HG03108 (cell line): ENCODE measurements around the gene NPBWR2.
"Not testable (repeated sequence)": the region's sequence is repeated elsewhere in the genome, so short reads cannot be mapped to it uniquely, and the experiment has no call there.

ENCODE experiments used
- ATAC-seq: cut with Tn5 transposase; IDR thresholded peaks from one replicate; pipeline ENCODE4 v1.9.1; 2021; ENCODE audit warnings: moderate library complexity; ENCODE audit not compliant: unreplicated experiment

Gene NPBWR2

DNA sequence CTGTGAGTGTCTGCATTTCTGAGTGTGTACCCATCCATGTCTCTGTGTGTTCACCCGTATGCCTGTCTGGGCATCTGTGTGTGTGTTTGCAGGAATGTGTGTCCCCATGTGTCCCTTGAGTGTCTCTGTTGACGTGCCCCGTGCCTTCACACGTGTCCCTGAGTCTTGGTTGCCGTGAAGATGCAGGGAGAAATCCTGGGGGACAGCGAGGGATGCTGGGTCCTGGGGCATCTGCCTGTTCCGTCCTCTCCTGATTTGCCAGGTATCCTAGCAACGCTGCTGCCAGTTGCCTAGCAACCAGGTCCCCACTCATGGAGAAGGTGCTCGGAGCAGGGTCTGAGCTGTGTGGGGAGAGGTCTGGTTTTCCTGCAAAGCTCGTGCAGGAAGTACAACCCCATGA, 17.2 kb downstream of the NPBWR2 start:
- no peak for ATAC-seq

DNA sequence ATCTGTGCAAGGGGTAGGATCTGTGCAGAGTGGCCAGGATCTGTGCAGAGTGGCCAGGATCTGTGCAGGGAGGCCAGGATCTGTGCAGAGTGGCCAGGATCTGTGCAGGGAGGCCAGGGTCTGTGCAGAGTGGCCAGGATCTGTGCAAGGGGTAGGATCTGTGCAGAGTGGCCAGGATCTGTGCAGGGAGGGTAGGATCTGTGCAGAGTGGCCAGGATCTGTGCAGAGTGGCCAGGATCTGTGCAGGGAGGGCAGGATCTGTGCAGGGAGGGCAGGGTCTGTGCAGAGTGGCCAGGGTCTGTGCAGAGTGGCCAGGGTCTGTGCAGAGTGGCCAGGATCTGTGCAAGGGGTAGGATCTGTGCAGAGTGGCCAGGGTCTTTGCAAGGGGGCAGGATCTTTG, 18.8 kb downstream of the NPBWR2 start:
- ATAC-seq = not testable (repeated sequence)

DNA sequence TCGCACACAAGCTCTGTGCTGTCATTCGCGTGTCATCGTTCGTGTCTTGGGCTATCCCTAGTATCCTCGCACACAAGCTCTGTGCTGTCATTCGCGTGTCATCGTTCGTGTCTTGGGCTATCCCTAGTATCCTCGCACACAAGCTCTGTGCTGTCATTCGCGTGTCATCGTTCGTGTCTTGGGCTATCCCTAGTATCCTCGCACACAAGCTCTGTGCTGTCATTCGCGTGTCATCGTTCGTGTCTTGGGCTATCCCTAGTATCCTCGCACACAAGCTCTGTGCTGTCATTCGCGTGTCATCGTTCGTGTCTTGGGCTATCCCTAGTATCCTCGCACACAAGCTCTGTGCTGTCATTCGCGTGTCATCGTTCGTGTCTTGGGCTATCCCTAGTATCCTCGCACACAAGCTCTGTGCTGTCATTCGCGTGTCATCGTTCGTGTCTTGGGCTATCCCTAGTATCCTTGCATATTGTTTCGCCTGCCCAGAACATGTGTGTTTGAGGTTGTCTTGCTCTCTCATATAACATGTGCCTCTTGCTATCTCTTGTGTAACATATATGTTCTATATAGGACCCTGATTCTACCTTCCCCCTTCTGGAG, 20.0 kb downstream of the NPBWR2 start:
- ATAC-seq = not testable (repeated sequence)

DNA sequence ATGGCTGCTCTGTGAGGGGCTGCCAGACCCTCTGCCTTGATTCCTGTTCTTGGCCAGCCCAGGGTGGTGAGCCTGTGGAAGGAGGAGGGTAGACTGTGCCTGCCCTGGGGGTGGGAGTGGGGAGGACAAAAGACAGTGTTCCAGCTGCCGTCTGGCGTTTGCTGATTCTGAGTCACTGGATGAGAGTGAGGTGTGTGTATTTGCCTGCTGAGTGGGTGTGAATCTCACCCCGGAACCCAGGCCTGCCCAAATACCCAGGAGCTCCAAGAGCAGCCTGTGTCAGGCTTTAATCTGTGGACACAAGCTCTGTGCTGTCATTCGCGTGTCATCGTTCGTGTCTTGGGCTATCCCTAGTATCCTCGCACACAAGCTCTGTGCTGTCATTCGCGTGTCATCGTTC, 20.6 kb downstream of the NPBWR2 start:
- no peak for ATAC-seq

DNA sequence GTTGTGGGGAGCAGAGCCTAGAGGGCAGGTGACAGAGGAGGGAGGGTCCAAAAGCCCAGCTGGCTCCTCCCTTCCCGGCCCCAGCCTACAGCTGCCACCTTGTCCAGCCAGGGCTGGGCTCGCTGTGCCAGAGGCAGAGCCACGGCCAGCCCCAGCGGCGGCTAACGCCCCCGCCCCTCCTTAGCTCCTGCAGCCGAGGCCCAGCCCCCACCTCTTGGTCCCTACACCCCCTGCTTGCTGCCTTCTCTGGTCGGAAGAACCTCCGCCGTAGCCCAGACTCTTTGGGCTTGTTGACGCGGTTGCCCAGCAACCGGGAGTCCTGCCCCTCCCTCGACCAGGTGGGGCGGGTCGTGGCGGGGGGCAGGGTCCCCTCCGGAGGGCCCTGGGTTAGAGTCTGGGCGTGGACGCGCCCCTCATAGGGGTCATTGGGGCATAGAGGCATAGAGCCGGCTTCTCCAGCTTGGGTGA, 22.6 kb downstream of the NPBWR2 start:
- ATAC-seq = no peak

DNA sequence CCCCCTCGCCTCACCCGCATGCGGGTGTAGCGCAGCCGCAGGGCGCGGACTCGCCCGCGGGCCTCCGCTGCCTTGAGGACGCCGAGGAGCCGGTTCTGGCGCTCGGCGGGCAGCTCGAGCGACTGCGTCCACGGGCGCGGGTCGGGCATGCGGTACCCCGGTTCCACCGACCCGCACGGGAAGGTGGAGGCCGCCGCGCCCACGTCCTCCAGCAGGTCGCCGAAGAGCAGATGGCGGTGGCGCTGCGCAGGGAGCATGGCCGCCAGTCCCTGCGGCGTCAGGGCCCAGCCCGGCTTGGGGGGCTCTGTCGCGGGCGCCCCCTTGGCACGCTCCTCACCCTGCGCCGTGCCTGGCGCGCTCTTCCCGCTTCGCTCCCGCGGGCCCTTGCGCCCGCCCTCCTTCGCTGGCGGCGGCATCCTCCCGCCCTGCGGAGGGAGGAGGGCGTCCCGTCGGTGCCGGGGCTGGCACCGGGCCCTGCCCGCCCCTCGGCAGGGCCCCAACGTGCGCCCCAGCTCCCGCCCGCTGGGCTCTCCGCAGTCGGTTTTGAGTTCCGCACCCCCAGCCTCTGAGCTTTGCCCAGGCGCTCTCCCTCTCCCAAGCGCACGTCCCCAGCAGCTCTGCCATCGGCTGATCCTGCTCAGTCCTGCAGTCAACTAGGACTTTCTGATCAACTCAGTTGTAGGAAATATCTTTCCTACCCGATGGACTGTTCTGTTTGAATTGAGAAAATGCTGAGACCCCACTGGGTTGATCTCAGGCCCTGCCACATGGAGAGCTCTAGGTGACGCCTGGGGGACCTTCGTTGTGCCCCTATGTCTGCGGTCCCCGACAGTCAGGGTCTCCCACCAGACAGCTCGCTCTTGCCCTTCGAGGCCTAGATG, 23.3 kb downstream of the NPBWR2 start, which contains the start of gene LKAAEAR1:
TSS of gene LKAAEAR1 (minus strand) at position 595 of the 881 bp plus-strand sequence. CDS start at position 416, 179 bp downstream.
- no peak for ATAC-seq

DNA sequence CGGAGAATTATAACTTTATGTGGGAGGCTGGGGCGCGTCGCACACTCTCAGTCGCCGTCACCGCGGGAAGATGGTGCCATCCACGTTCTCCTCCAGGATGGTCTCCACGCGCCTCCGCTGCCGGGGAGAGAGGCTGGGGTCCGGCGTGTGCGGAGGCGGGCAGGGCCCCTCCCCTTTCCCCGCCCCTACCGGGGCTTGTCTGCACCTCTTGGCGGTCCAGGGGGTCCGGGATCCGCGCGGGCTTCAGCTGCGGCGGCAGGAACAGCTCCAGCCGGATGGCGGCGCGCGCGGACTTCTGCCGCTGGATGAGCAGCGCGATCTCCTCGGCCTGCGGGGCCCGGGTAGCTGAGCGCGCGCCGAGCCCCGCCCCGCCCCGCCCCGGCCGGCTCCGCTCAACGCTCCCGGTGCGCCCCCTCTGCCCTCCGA, 24.0 kb downstream of the NPBWR2 start:
- ATAC-seq = no peak

DNA sequence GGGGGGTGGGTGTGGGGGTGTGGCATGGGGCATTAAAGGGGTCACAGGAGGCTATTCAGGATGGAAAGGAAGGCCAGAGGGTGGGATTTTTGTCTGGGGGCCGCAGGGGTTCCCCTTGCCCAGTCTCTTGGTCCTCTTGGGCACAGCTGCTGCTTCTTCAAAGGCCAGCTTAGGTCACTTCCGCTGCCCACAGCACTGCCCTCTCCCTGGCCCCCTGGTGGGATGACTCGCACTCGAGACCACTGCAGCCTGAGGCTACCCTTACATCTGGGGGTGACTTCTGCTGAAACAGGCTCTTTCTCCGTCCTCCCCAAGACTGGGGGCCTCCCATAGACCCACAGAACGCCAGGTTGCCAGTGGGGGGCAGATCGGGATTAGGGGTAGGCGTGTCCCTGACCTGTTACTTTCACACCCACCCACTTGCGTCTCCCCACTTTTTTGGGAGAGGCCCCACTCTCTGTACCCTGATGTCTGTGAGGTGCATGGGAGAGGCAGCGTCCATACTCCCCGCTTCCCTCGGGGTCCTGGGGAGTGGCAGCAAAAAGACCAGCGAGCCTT, 24.5 kb downstream of the NPBWR2 start:
- no peak for ATAC-seq

DNA sequence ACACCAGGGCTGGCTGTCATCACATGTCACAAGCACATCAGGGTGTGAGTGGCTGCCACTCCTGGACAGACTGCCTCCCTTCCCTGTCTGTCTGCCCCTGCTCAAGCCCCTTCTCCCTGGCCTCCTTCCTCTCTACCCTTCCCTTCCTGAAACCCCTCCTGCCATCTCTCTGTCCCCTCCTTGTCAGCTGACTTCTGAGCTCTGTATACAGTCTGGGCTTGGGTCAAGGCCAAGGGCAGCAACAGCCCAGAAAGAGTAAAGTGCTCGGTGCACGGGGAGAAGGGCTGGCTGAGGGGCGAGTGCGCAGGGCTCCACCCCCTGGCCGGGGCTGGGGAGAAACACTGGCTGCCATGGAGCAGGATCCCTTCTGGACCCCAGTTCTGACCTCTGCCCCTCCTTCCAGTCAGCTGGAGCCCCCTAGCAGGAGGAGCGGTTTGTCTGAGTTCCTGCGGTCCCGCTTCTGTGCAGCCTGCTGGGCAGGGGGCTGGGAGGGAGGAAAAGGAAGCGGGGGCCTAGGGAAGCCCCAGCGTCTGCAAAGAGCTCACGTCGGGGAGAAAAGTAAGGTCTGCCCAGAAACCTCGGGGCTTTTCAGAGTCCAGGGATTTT, 25.1 kb downstream of the NPBWR2 start:
- ATAC-seq = no peak

DNA sequence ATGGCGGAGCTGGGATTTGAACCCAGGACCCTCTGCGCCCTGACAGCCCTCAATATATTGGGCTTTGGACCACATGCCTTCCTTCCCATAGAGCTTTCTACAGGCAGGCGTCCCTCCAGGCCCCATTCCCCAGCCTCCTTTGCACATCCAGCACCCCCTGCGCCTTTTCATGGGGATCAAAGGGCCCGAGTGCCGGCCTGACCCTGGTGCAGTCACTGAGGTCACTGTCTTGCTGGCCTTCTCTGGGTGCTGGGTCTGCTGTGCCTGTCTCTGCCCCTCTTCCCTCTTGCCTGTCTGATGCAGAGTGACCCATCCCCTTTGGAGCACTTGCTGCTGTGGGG, 25.8 kb downstream of the NPBWR2 start:
- ATAC-seq = no peak

DNA sequence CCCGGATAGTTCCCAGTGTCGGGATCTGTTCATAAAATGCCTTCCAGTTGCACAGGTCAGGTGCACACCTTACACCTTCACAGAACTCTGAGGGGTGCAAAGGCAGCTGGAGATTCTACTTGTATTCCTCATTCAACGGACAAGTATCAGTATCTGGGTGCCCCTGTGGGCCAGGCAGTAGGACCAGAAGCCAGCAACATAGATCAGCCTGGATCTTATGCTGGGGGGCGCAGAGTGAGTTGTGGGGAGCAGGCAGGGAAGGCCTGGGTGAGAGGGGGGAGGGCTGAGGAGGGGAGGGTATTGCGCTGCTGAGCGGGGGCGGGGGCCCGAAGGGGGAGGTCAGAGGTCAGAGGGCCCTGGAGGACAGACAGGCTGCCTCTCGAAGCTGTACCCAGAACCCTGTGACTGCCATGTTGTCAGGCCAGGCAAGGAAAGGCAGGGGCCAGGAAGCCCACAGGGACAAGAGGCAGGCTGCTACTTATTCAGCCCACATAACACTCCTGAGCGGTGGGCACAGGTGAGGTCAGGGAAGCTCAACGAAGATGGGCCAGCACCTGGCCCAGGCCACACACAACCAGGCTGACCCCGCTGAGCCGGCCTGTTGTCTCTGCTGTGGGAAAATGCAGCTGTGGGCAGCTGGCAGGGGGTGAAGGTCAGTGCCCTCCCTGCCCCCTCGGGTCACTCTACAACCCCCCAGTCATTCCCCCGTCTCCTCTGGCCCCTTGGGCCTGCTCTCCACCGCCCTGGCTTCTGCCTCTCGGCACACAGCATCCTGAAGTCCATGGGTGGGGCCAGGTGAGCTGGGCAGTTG, 26.3 kb downstream of the NPBWR2 start:
- ATAC-seq = no peak

DNA sequence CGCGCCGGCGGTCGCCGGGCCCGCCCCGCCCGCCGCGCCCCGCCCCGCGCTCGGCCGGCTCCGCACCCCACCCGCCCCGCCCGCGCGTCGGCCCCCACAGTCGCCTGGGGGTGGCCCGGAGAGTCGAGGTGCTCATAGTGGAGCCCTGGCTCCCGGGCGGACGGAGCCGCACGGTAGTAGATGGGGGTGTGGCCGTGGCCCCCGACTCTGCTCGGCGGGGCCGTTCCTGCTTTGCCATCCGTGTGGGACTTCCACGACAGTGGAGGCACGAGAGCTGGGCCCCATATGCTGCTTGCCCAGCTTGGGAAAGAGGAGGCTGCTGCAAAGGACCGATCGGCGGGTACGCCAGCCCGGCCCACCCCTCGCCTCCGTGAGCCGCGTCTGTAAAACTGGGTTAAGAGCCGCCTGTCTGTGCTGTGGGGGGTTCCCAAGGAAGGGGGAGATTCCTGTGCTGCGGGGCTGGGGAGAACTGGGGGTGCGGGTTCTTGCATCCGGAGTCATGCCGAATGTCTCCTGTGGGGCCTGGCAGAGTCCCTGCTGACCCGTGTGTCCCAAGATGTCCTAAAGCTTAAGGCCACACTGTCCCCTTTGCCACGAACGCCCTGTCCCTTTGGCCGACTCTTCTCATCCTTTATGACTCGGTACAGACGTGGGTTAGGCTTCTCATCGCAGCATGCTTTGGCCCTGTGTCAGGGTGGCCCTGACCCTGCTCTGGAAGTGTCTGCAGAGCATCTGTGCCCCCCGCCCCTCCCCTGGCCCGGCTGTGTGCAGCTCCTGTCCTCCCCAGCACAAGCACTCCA, 27.2 kb downstream of the NPBWR2 start, which contains the start of gene OPRL1:
TSS of gene OPRL1 (plus strand) at position 70 of the 800 bp plus-strand sequence. CDS start 12,639 bp downstream, outside the sequence.
- ATAC-seq = no peak

DNA sequence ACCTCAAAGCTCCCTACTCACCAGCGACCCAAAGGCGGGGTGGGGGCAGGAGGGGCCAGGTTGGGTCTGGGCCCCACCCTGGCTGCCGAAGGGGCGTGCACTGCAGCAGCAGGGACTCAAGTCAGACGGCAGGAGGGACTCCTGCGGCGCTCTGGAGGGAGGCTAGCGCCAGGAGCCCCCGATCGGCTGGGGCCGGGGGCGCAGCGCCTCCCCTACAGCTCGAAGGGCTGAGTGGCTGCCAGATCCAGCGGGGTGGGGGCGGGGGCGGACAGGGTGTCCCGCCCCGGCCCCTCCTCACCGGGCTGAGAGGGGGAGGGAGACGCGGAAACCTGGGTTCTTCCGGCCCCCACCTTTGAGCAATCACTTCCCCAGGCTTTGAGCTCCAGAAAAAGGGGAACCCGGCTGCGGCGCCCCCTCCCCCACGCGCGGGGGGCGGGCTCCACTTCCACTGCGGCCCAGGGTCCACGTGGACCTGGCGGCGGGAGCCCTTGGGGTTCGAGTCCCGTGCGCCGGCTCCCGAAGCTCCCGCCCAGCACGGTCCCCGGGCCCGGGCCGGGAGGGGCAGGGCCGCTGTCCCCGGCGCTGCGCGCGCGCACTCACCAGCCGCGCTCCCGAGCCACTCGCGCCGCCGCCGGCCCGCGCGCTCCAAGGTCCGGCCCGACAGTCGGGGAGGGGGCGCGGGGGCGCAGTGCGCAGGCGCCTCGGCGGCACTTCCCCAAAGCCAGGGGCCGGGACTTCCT, 27.9 kb downstream of the NPBWR2 start, which contains the start of gene RGS19:
TSS of gene RGS19 (minus strand) at position 246 of the 740 bp plus-strand sequence. CDS start 2,632 bp downstream, outside the sequence.
- ATAC-seq = peak; percentile 32

DNA sequence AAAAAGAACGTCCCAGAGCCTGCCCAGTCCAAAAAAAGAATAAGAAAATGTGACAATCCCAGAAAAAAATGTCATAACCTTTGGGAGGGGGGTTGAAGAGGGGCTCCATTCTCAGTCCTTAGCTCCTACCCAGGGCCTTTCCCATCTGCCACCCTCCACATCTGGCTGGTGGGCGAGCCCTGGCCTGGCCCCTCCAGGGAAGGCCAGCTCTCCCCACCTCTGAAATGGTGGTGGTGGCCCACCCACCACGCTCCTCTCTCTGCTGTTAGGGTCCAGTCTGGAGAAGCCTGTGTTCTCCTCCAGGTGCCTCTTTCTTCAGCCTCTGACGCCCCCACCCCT, 28.5 kb downstream of the NPBWR2 start:
- ATAC-seq = no peak

DNA sequence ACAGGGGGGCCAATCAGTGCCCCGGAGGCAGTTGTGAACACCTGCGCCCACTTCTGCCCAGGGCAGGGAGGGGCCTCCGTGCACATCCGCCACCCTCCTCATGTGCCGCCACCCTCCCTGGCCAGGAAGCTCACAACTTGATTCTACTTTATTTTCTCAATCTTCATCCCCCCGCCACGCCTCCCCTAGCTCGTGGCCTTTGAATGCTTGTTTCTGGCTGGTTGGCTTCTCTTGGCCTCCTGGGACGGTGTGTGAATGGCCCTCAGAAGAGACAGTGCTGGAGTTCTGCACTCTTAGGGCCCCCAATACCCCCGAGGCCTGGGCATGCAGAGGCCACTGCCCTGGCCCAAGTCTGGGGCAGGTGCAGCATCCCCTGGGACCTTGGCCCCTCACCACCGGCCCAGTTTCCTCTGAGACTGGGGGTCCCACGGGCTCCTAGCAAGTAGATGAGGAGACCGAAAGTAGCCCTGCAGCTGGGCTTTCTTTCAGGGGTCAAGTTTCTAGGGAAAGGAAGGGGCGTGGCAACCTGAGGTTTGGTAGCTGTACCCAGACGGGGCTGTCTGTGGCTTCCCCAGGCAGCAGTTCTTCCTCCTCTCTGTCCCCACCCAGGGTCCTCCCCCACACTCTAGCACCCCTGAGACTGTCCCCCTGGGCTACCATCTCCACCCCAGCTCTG, 29.4 kb downstream of the NPBWR2 start:
- ATAC-seq = peak; percentile 29

DNA sequence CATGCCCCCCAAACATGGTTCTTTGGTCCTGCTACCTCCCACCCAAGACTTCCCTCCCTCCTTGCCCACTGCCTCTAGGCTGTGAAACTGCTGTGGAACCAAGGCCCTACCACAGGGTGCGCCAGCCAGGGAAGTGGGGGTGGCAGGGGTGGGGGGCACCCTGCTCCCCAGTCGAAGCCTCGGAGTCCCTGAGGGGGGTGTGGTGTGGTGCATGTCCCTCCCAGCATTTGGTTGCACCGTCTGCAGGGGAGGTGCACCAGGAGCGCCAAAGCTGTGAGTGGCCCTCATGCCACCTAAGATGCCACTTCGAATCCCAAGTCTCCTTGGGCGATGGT, 29.9 kb downstream of the NPBWR2 start:
- no peak for ATAC-seq

DNA sequence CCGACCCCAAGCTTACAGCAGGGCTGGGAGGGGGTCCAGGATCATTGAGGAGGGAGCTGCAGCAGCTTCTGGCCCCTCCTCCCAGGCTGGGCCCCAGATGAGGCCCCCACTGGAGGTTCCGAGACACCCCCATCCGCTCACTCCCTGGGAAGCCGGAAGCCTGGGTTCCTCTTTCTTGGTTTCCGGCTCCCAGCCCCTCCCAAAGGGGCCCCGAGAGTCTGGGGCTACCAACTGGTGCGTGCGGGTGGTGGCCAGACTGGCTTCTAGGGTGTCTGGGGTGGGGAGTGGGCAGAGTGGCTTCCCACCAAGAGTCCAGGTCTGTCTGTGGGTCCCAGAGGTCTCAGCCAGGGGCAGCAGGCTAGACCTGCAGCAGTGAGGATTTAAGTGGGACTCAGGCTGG, 30.3 kb downstream of the NPBWR2 start:
- no peak for ATAC-seq
